LNCAP (cell line): ENCODE data around the gene BHLHE40.

ENCODE experiments used
- TF ChIP-seq, protein P1 (sequence below): fragments of 450-650 bp; IDR thresholded peaks from 2 replicates; pipeline ENCODE4 v1.5.1; 2017; ENCODE audit warnings: mild to moderate bottlenecking

Gene BHLHE40

DNA sequence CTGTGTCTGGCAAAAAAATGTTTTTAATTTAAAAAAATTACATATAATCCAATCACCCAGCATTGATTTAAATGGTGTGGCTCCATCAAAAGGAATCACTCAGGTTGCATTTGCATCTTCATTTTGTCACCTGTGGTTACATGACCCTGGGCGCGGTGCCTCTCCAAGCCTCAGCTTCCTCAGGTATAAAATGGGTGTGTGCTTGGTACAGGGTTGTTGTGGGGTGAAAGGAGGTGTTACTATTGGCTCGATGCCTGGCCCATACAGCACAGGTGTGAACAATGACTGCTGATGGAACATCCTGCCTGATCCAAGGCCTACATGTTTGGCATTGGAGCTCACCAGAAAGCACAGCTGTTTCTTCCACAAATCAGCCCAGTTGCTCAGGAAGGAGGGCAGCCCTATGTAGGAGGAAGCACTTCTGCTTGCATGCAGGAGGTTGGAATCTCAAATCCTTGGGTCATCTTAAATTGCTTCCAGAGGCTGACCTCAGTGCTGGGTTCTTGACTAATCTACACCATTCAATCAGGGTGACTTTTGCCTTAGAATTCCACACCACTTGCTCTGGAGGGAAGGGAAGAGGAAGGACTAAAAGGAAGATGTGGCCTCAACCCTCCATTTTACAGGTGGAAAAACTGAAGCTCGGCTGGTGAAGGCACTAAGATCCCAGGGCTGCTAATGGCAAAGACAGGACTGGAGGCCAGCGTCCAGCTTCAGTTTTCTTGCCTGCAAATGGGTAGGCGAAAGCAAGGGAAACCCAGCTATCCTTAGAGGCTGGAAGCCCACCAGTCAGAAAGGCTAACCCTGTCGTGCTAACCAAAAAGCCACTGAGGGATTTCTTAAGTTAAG lies 31.7 kb downstream of the BHLHE40 start:
- TF ChIP-seq, protein P1, sequence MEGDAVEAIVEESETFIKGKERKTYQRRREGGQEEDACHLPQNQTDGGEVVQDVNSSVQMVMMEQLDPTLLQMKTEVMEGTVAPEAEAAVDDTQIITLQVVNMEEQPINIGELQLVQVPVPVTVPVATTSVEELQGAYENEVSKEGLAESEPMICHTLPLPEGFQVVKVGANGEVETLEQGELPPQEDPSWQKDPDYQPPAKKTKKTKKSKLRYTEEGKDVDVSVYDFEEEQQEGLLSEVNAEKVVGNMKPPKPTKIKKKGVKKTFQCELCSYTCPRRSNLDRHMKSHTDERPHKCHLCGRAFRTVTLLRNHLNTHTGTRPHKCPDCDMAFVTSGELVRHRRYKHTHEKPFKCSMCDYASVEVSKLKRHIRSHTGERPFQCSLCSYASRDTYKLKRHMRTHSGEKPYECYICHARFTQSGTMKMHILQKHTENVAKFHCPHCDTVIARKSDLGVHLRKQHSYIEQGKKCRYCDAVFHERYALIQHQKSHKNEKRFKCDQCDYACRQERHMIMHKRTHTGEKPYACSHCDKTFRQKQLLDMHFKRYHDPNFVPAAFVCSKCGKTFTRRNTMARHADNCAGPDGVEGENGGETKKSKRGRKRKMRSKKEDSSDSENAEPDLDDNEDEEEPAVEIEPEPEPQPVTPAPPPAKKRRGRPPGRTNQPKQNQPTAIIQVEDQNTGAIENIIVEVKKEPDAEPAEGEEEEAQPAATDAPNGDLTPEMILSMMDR = no peak

DNA sequence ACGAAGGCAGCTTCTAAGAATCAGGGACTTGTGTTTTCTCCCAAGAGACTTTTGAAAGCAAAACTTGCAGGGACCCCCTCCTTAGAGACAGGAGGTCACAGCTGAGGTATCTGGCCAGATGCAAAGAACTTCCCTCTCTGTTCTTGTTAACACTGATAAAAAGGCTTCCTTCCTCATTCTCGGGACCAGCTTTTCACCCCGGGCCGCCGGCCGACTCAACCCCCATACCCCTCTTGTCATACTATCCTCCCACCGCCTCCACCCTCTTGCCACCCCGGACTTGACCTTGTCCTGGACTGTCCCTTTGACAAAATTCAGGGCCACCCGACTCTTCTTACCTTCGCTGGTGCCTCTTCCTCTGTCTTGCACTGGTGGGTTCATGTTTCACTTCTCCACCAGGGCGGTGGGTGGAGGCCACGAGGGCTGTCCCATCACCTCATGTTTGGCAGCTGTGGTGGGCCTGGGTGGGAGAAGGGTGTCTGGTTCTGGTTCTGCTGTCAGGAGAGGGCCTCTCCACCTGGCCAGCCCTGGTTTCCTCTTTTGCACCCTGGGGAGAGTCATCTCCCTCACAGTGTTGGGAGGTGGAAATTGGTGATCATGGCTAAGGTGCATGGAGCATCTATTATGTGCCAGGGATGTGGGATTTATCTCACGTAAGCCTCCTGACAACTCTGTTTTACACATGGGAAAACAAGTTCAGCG lies 32.5 kb downstream of the BHLHE40 start:
- TF ChIP-seq, protein P1 = no peak

DNA sequence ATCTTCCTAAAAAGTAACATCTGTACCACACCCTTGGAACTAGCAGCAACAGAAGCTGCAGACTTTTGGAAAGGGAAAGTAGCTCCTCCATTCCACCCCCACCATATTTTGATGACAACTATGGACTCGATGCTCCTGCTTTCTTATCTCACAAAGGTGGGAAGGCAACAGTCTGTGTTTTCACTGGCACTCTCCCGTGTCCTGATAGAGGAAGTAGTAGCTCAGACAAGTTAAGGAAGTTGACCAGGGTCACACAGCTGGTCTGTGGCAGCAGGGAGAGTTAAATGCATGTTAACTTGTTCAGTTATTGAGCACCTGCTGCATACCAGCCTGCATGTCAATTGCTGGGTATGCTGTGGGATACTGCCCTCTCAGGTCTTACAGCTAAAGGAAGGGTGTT lies 33.1 kb downstream of the BHLHE40 start:
- TF ChIP-seq, protein P1 = no peak

DNA sequence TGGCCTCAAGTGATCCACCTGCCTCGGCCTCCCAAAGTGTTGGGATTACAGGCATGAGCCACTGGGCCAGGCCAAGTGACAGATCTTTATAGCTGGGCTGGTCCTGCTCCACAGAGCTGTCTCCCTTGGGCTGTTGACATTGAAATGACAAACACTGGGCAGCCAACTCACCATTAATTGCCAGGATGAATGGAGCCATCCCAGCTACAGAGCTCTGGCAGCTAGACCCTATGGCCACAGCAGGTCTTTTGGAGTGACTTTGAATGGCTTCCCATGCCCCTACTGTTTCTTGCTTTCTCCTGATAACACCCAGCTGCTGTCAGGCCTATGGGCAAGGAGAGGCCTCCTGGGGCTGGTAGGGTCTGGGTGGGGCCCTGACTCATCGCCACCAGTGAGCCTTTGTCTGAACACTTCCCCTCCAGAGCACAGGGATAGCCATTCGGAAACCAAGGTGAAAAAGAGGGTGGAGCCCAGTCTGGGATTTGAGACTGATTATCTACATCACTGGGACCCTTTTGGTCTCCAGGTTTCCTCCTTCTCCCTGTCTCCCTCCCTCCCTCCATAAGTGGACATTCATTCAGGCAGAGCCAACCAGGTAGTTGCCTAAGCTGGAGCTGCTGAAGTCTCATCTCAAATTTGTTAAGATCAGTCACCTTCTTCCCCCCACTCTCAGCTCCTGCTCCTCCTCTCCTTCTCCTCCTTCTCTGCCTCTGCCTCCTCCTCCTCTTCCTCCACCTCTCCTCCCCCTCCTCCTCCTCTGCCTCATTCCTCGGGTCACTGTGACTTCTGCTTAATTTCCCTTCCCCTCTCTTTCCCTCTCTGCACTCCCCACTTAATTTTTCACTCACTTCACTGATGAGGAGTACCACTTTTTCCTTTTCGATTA lies 34.0 kb downstream of the BHLHE40 start:
- TF ChIP-seq, protein P1 = no peak

DNA sequence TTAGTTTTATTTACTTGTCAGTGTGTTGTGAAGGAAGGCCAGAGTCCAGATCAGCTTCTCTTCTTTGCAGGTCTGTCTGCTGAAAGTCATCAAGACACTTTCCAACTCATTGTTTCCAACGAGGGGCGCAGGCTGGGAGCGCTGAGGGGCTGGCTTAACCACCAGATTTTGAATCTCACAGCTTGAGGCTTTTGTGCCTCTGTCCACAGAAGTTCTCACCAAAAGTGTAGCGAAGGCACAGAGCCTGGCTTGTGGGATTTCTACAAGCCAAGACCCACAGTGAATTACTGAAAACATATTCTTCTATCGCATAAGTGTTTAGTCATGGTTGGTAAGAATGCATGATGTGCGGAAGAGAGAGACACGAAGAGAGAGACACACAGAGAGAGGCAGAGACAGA lies 35.2 kb downstream of the BHLHE40 start:
- TF ChIP-seq, protein P1 = no peak

DNA sequence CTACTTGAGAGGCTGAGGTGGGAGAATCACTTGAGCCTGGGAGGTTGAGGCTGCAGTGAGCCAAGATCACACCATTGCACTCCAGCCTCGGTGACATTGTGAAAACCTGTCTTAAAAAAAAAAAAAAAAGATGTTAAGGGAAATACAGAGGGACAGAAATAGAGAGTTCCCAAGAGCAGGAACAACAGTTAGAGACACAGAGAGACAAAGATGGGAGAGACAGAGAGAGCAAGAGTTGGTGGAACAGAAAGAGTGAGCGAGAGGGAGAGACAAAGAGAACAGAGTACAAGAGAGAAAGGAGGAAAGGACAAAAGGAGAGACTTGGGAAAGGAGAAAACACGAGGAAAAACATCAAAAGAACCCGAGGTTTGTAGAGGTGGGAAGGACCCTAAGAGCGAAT lies 35.8 kb downstream of the BHLHE40 start:
- TF ChIP-seq, protein P1 = no peak
